Esophagus squamous epithelium (tissue), 4 donors: ENCODE measurements around the gene GRK4.

ENCODE experiments used
- CTCF ChIP-seq, 6 experiments: fragments of 450-650 bp in 4 of 6; fragments of 200-600 bp in 2 of 6; sonication (generic) in 2 of 6; IDR thresholded peaks; one replicate each; pipeline ENCODE4 v1.5.1; 2016 to 2019; ENCODE audit warnings: antibody characterized with exemption in 6 of 6, mild to moderate bottlenecking in 4 of 6, moderate library complexity in 4 of 6
- POLR2A ChIP-seq, 4 donors: fragments of 450-650 bp; IDR thresholded peaks; one replicate each; pipeline ENCODE4 v1.6.1; 2017; ENCODE audit warnings: antibody characterized with exemption in 4 of 4, mild to moderate bottlenecking in 4 of 4, moderate library complexity in 3 of 4

- TF ChIP-seq CTCF (IDR thresholded peaks at IDR 0.05) (no peak), POLR2A (IDR thresholded peaks at IDR 0.05) (no peak)
Observed at GRCh38 chr4:2914256-2915126, 48.9 kb upstream of the GRK4 start.
